Activated CD8-positive, alpha-beta memory T cell treated with anti-CD3 and anti-CD28 coated beads for 36 hours (primary cell): ENCODE results near the gene SYS1. TPM values are rescaled to one million over a fixed set of nuclear protein-coding genes. Genes with fewer than 3 reads are reported as not detected.

ENCODE experiments used
- CTCF ChIA-PET: fragments of 350-600 bp; sonication (Branson Sonifier 250); formaldehyde crosslinking; loops from one replicate; lab custom pipeline; 2021; ENCODE audit warnings: antibody characterized with exemption; lab: Charles Lee
- POLR2A ChIA-PET: fragments of 350-600 bp; sonication (Branson Sonifier 250); formaldehyde crosslinking; loops from one replicate; lab custom pipeline; 2021; ENCODE audit warnings: antibody characterized with exemption; lab: Charles Lee
- total RNA-seq, 2 experiments: library from RNA; stranded (reverse); gene quantifications; one replicate each; pipeline ENCODE4 v1.2.3, GENCODE V29; 2021

SYS1 gene
- total RNA-seq, 2 experiments from 2014 or later = 33.2 to 38.8 TPM

- ChIA-PET POLR2A (interaction anchor here (0.9 to 1.9 kb wide), 3 partner anchors 9 to 53 kb away, joined by 5 to 9 read pairs (median 8); partner anchors contain the start of genes DBNDD2 and SYS1), CTCF (interaction anchor here (1.3 to 5.0 kb wide), 4 partner anchors 21 to 355 kb away, joined by 3 to 26 read pairs (median 16); partner anchors contain the start of gene SYS1)
Observed at GRCh38 chr20:45415822-45416637, 53.1 kb downstream of the SYS1 start, which contains the start of gene PIGT. TSS of gene PIGT (plus strand) at chr20:45416141. CDS start at chr20:45416157, 16 bp downstream.

- CTCF ChIA-PET = interaction anchor here (2.6 to 5.0 kb wide), 3 partner anchors 20 to 53 kb away, joined by 13 to 26 read pairs (median 19); partner anchors contain the start of gene SYS1
Observed at GRCh38 chr20:45416917-45417316, 54.0 kb downstream of the SYS1 start.

More at GRCh38 chr20:45416917-45417316, 54.0 kb downstream of the SYS1 start:
- POLR2A ChIA-PET = interaction anchor here (1.7 to 1.9 kb wide), 2 partner anchors 10 to 43 kb away, joined by 8 to 9 read pairs; partner anchors contain the start of gene DBNDD2

Other genes with a start within 250 kb of the SYS1 start
- gene WFDC5, start 248.0 kb upstream of the SYS1 start, total RNA-seq = not detected
- not detected for gene WFDC12, start 238.7 kb upstream of the SYS1 start, total RNA-seq
- not detected for gene PI3, start 188.3 kb upstream of the SYS1 start, total RNA-seq
- not detected for gene SEMG1, start 156.1 kb upstream of the SYS1 start, total RNA-seq
- not detected for gene SEMG2, start 141.8 kb upstream of the SYS1 start, total RNA-seq
- gene SLPI, start 108.6 kb upstream of the SYS1 start, total RNA-seq = not detected
- gene RBPJL, start 56.3 kb upstream of the SYS1 start, total RNA-seq = not detected
- gene MATN4, start 54.9 kb upstream of the SYS1 start, total RNA-seq = under 1 TPM; 0.32 to 0.36 TPM
- gene SDC4, start 14.7 kb upstream of the SYS1 start, total RNA-seq = 10 to 100 TPM; 88.0 to 88.3 TPM
- gene TP53TG5, start 15.2 kb downstream of the SYS1 start, total RNA-seq = under 1 TPM in 1 of 2 experiments, not detected in 1; 0.19 TPM
- gene DBNDD2, start 45.1 kb downstream of the SYS1 start, total RNA-seq = 10 to 100 TPM; 10.4 to 10.6 TPM
- 10 to 100 TPM; 76.6 to 80.1 TPM for gene PIGT, start 53.0 kb downstream of the SYS1 start, total RNA-seq
- not detected for gene WFDC2, start 106.6 kb downstream of the SYS1 start, total RNA-seq
- gene SPINT3, start 152.5 kb downstream of the SYS1 start, total RNA-seq = not detected
- gene WFDC6, start 176.3 kb downstream of the SYS1 start, total RNA-seq = not detected
- not detected for gene EPPIN, start 184.2 kb downstream of the SYS1 start, total RNA-seq
- not detected for gene WFDC8, start 216.1 kb downstream of the SYS1 start, total RNA-seq